Activated gamma-delta T cell treated with anti-CD3 and anti-CD28 coated beads, Interleukin-2, amount 50 U/mL, for 16 hours (primary cell): ENCODE measurements around the gene PTGDS.

Experiments
- DNase-seq: peaks from one replicate; pipeline ENCODE4 v3.0.0-alpha.2; 2020; ENCODE audit warnings: low read depth

PTGDS gene

DNA sequence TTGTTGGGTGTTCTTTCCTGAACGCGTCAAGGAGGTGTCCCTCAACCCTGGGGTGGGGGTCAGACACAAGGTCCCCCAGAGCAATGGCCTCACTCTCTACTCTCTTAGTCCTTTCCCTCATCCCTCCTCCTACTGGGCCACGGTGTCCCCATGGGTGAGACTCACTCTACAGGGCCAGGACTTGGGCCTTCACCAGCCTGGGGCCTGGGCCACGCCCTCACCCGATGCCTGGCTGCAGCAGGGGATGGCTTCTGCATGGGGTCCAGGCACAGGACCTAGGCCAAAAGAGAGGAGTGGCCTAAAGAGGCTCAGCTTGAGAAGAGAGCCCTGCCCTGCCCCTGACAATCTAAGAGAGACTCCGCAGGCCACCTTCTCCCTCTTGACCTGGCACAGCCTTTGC is 19.4 kb upstream of the PTGDS start:
- no peak for DNase-seq

- DNase-seq, result no peak
Measured at GRCh38 chr9:136958473-136958872, 18.8 kb upstream of the PTGDS start.

- DNase-seq, result no peak
Measured at GRCh38 chr9:136958898-136959850, 18.1 kb upstream of the PTGDS start.

- peak; percentile 35 for DNase-seq
Measured at GRCh38 chr9:136960212-136960937, 16.9 kb upstream of the PTGDS start.

- DNase-seq, result no peak
Measured at GRCh38 chr9:136960938-136961275, 16.4 kb upstream of the PTGDS start.

DNA sequence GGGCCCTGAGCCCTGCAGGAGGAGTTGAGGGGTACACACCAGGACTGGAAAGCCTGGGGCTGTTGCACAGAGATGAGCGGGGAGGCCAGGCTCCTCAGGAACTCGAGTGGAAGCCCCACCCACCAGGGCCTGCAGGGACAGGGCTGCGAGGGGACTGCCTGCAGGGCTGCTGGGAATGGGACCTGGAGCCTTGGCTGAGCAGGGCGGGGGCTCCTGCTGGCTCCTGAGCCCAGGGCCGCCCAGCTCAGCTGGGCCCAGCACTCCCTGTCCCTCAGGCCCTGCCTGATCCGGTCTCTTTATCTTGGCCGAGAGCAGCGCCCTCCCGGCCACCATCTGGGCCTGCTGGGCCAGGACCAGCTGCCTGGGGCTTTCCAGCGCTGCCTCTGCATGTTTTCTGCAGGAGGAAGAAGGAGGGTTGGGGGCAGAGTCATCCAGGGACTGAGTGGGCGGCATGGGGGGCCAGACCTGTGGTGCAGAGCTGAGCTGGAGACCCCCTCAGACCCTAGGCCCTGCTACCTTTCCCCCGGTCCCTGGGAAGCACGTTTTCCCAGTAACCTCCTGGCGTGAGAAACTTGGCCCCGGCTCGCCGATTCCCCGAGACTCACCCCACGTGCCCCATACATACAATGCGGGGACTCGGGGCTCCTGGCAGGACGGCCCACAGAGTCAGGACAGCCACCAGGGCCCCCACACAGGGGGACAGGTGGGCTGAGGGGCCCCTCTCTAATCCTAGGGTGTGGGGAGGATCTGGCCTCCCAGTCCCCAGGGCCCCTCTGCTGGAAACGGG is 15.8 kb upstream of the PTGDS start:
- DNase-seq, result no peak

DNA sequence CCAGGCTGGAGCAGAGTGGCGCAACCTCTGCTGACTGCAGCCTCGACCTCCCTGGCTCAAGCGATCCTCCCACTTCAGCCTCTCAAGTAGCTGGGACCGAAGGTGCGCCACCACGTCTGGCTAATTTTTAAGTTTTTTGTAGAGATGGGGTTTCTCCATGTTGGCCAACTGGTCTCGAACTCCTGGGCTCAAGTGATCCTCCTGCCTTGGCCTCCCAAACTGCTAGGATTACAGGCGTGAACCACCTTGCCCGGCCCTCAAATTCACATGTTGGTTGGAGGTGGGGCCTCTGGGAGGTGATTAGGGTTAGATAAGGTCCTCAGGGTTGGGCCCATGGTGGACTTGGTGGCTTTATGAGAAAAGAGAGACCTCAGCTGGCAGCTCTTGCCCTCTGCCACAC is 15.1 kb upstream of the PTGDS start:
- no peak for DNase-seq

GRCh38 chr9:136962701-136963248 is 14.5 kb upstream of the PTGDS start:
- DNase-seq, result no peak

DNA sequence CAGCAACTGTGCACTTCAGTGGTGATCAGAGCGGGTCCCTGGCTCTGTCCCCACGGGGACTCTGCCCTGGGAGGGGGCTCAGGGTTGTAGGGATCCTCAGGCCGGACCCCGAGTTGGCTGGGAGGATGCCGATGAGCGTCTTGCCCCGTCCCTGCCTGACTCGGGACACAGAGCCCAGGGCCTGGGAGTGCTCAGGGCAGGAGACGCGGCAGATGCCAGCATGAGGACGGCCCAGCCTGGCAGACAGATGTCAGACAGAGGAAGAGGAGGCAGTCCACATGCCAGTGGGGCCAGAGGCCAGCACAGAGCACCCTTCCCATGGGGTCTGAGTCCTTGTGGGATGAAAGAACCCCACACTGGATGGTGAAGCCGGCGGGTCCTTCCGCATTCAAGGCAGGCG is 14.0 kb upstream of the PTGDS start:
- no peak for DNase-seq

GRCh38 chr9:136963751-136964150 is 13.6 kb upstream of the PTGDS start:
- DNase-seq, result no peak

- DNase-seq, result no peak
Measured at GRCh38 chr9:136964171-136964689, 13.1 kb upstream of the PTGDS start.

DNA sequence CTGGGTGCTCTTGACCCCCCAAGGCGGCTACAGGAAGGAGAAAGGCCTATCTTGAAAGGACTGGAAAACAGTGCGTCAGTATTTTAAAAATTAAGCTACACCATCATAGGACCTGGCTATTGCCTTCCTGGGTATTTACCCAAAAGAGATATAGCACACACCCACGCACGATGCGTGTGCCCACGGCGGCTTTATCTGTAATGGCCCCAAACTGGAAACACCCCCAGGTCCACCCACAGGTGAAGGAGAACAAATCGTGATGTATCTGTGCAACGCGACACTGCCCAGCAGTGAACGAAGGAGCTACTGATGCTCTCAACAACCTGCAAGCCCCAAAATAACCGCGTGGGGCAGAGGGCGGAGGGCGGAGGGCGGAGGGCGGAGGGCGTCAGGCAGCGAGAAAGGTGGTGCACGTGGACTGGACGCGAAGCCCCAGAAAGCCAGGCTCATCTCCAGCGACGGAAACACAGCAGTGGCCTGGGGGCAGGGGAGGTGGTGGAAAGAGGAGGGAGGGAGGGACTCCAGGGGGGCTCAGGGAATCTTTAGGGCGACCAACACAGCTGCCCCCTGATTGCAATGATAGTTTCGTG is 12.4 kb upstream of the PTGDS start:
- DNase-seq, result no peak

DNA sequence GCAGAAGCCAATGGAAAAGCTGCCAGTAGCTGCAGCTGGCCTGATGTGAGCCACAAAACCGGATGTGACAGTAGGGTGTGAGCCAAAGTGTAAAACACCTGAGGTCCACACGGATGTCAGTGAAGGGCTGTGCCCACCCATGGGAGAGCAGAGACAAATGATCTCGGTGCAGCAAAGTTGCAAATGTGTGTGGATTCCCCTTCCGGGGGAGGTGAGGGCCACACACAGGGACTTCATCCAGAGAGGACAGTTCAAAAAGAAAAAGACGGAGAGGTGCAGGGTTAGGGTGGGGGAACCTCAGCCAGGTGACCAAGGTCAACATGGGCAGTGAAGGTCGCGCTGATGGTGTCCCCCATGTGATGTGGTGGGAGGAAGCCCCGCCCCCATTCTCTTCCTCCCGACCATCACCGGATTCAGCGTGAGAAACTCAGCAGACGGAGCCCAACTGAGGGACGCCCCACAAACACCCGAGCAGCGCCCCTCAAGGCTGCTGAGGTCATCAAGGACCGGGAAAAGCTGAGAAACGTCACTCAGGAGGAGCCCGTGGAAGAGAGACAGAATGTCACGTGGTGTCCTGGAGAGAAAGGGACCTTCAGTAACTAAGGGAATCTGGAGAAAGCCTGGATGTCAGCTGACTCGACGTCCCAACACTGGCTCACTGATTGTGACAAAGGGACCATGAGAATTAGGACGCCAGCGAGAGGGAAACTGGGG is 11.4 kb upstream of the PTGDS start:
- DNase-seq, result peak; percentile 20

GRCh38 chr9:136968333-136969127 is 8.8 kb upstream of the PTGDS start:
- no peak for DNase-seq

- DNase-seq, result no peak
Measured at GRCh38 chr9:136969150-136969549, 8.2 kb upstream of the PTGDS start.

DNA sequence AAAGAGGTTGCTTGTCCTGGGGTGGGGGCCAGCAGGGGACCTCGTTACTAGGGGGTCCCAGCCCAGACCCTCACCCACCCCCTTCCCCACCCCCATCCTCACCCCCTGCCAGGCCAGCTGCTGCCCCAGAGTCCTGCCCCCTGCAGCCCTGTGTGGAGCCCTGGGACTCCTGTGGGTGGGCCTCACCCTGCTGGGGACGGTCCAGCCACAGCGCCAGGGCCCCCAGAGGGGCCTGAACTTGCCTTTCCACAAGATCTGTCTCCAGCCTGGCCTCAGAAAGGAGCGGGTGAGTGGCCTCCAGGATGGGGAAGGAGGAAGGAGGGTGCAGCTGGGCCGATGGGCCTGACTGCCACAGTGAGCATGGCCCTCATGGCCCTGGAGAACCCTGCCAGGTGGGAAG is 7.5 kb upstream of the PTGDS start:
- no peak for DNase-seq

GRCh38 chr9:136970361-136970760 is 6.9 kb upstream of the PTGDS start:
- no peak for DNase-seq

- DNase-seq, result no peak
Measured at GRCh38 chr9:136971746-136972145, 5.6 kb upstream of the PTGDS start.

DNA sequence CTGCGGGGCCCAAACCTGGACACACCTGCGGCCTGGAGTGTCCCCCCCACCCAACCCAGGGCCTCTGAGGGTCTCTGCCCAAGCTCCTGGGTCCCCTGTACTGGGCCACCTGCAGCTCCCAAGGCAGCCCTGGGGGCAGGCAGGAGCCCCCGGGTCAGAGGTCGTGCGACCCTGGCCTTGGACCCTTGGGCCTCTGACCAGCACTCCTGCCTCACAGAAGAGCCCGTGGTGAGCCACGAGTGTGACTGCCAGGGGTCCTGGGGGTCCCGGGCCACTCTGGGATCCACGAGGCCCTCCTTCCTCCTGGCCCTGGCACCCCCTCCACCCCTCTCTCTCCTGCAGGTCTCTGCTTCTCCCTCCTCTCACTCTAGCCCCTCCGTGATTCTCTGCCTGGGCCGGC is 5.0 kb upstream of the PTGDS start:
- no peak for DNase-seq

GRCh38 chr9:136972743-136973142 is 4.6 kb upstream of the PTGDS start:
- no peak for DNase-seq
